ENCODE results near the gene PCP2.

DNA sequence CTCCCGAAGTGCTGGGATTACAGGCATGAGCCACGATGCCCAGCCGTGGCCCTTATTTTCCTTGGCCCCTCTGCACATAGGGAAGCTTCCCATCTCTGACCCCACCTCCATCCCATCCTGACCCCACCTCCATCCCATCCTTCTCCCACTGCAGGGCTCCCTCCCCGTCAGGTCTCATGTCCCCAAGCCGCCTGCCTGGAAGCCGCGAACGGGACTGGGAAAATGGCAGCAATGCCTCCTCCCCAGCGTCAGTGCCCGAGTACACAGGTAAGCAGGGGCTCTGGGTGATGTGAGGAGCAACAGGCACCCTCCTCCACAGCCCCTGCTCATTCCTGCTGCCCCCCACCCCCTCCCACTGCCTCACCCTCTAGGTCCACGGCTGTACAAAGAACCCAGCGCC is 16.3 kb downstream of the PCP2 start:
- TF ChIP-seq, protein P1, sequence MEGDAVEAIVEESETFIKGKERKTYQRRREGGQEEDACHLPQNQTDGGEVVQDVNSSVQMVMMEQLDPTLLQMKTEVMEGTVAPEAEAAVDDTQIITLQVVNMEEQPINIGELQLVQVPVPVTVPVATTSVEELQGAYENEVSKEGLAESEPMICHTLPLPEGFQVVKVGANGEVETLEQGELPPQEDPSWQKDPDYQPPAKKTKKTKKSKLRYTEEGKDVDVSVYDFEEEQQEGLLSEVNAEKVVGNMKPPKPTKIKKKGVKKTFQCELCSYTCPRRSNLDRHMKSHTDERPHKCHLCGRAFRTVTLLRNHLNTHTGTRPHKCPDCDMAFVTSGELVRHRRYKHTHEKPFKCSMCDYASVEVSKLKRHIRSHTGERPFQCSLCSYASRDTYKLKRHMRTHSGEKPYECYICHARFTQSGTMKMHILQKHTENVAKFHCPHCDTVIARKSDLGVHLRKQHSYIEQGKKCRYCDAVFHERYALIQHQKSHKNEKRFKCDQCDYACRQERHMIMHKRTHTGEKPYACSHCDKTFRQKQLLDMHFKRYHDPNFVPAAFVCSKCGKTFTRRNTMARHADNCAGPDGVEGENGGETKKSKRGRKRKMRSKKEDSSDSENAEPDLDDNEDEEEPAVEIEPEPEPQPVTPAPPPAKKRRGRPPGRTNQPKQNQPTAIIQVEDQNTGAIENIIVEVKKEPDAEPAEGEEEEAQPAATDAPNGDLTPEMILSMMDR (IDR thresholded peaks at IDR 0.05): no peak
- no peak for TF ChIP-seq EZH2 (IDR thresholded peaks at IDR 0.05; ENCODE audit: borderline replicate concordance, insufficient read depth, low read depth, low read length, poor library complexity, severe bottlenecking)
